K562 (cell line): Measurements from ENCODE around the gene RFT1. TPM values are rescaled to one million over a fixed set of nuclear protein-coding genes. Genes with fewer than 3 reads are reported as not detected.
A peak's percentile ranks its signal among the peaks of the same experiment; 100 is the strongest.

Experiments
- HMG20B ChIP-seq: fragments of 250-450 bp; sonication (Bioruptor Pico); IDR thresholded peaks from 2 replicates; pipeline ENCODE4 v1.5.0; 2021; ENCODE audit warnings: mild to moderate bottlenecking
- RERE ChIP-seq: sonication (generic); formaldehyde crosslinking; IDR thresholded peaks from 2 replicates; pipeline ENCODE4 v1.8.0; 2023; ENCODE audit warnings: missing genetic modification reagents, mild to moderate bottlenecking, borderline replicate concordance
- SREBF2 ChIP-seq: sonication (generic); formaldehyde crosslinking; IDR thresholded peaks from 2 replicates; pipeline ENCODE4 v1.4.0; 2020; ENCODE audit warnings: mild to moderate bottlenecking, missing genetic modification reagents
- ZNF174 ChIP-seq: fragments of 250-450 bp; sonication (Bioruptor Pico); IDR thresholded peaks from 2 replicates; pipeline ENCODE4 v1.4.0; 2020; ENCODE audit warnings: mild to moderate bottlenecking
- polyA plus RNA-seq, 8 experiments: library from polyadenylated mRNA; depleted of rRNA in 4 of 8; stranded (reverse) in 5 of 8; unstranded in 3 of 8; fragments of >200 nt; fragmentation: Nextera tagmentation in 2 of 8; fragmentation: Illumina TruSeq in 1 of 8; extraction: Ambion mirVana in 2 of 8; extraction: Trizol in 1 of 8; gene quantifications; 2 replicates each; pipeline versions ENCODE4 v1.2.1 to v1.2.3, GENCODE V29; 2011 to 2014; ENCODE audit warnings: inconsistent platforms in 1 of 8, missing spikeins in 1 of 8
- total RNA-seq, 7 experiments: library from RNA; depleted of rRNA in 6 of 7; stranded (reverse); fragments of >200 nt in 6 of 7; fragmentation: Illumina TruSeq in 2 of 7; extraction: Trizol in 2 of 7; gene quantifications; 2 replicates each; pipeline versions ENCODE4 v1.2.1 to v1.2.3, GENCODE V29; 2011 to 2021; ENCODE audit warnings: low replicate concordance in 1 of 7
- TF ChIP-seq, protein P1 (sequence below): fragments of 450-650 bp; IDR thresholded peaks from 2 replicates; pipeline ENCODE4 v1.6.1; 2016; ENCODE audit warnings: mild to moderate bottlenecking, moderate library complexity
- TF ChIP-seq, protein P2 (sequence below), 2 experiments: fragments of 200-800 bp in 1 of 2; sonication (Bioruptor generic) in 1 of 2; sonication (generic) in 1 of 2; formaldehyde crosslinking in 1 of 2; IDR thresholded peaks in 1 of 2; conservative IDR thresholded peaks in 1 of 2; 2 replicates each; pipeline versions ENCODE4 v1.5.0 to v1.6.1; 2016 to 2020; ENCODE audit warnings: missing compliant biosample characterization in 1 of 2, missing genetic modification characterization in 1 of 2, missing genetic modification reagents in 1 of 2

Gene RFT1
- total and polyA plus RNA-seq, 9 of the 15 experiments (the other 6 are each of a cell fraction or from before 2014, with no cell fraction given) = 4.4 to 23.8 (median 8.9) TPM

- TF ChIP-seq, protein P1, sequence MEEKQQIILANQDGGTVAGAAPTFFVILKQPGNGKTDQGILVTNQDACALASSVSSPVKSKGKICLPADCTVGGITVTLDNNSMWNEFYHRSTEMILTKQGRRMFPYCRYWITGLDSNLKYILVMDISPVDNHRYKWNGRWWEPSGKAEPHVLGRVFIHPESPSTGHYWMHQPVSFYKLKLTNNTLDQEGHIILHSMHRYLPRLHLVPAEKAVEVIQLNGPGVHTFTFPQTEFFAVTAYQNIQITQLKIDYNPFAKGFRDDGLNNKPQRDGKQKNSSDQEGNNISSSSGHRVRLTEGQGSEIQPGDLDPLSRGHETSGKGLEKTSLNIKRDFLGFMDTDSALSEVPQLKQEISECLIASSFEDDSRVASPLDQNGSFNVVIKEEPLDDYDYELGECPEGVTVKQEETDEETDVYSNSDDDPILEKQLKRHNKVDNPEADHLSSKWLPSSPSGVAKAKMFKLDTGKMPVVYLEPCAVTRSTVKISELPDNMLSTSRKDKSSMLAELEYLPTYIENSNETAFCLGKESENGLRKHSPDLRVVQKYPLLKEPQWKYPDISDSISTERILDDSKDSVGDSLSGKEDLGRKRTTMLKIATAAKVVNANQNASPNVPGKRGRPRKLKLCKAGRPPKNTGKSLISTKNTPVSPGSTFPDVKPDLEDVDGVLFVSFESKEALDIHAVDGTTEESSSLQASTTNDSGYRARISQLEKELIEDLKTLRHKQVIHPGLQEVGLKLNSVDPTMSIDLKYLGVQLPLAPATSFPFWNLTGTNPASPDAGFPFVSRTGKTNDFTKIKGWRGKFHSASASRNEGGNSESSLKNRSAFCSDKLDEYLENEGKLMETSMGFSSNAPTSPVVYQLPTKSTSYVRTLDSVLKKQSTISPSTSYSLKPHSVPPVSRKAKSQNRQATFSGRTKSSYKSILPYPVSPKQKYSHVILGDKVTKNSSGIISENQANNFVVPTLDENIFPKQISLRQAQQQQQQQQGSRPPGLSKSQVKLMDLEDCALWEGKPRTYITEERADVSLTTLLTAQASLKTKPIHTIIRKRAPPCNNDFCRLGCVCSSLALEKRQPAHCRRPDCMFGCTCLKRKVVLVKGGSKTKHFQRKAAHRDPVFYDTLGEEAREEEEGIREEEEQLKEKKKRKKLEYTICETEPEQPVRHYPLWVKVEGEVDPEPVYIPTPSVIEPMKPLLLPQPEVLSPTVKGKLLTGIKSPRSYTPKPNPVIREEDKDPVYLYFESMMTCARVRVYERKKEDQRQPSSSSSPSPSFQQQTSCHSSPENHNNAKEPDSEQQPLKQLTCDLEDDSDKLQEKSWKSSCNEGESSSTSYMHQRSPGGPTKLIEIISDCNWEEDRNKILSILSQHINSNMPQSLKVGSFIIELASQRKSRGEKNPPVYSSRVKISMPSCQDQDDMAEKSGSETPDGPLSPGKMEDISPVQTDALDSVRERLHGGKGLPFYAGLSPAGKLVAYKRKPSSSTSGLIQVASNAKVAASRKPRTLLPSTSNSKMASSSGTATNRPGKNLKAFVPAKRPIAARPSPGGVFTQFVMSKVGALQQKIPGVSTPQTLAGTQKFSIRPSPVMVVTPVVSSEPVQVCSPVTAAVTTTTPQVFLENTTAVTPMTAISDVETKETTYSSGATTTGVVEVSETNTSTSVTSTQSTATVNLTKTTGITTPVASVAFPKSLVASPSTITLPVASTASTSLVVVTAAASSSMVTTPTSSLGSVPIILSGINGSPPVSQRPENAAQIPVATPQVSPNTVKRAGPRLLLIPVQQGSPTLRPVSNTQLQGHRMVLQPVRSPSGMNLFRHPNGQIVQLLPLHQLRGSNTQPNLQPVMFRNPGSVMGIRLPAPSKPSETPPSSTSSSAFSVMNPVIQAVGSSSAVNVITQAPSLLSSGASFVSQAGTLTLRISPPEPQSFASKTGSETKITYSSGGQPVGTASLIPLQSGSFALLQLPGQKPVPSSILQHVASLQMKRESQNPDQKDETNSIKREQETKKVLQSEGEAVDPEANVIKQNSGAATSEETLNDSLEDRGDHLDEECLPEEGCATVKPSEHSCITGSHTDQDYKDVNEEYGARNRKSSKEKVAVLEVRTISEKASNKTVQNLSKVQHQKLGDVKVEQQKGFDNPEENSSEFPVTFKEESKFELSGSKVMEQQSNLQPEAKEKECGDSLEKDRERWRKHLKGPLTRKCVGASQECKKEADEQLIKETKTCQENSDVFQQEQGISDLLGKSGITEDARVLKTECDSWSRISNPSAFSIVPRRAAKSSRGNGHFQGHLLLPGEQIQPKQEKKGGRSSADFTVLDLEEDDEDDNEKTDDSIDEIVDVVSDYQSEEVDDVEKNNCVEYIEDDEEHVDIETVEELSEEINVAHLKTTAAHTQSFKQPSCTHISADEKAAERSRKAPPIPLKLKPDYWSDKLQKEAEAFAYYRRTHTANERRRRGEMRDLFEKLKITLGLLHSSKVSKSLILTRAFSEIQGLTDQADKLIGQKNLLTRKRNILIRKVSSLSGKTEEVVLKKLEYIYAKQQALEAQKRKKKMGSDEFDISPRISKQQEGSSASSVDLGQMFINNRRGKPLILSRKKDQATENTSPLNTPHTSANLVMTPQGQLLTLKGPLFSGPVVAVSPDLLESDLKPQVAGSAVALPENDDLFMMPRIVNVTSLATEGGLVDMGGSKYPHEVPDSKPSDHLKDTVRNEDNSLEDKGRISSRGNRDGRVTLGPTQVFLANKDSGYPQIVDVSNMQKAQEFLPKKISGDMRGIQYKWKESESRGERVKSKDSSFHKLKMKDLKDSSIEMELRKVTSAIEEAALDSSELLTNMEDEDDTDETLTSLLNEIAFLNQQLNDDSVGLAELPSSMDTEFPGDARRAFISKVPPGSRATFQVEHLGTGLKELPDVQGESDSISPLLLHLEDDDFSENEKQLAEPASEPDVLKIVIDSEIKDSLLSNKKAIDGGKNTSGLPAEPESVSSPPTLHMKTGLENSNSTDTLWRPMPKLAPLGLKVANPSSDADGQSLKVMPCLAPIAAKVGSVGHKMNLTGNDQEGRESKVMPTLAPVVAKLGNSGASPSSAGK = peak; percentile 77
- TF ChIP-seq RERE (CRISPR knock-in tag) = no peak
- no peak for TF ChIP-seq HMG20B (CRISPR knock-in tag)
- TF ChIP-seq, protein P2, sequence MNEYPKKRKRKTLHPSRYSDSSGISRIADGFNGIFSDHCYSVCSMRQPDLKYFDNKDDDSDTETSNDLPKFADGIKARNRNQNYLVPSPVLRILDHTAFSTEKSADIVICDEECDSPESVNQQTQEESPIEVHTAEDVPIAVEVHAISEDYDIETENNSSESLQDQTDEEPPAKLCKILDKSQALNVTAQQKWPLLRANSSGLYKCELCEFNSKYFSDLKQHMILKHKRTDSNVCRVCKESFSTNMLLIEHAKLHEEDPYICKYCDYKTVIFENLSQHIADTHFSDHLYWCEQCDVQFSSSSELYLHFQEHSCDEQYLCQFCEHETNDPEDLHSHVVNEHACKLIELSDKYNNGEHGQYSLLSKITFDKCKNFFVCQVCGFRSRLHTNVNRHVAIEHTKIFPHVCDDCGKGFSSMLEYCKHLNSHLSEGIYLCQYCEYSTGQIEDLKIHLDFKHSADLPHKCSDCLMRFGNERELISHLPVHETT (CRISPR knock-in tag; conservative IDR thresholded peaks at IDR 0.05 in 1 of 2, IDR thresholded peaks at IDR 0.05 in 1 of 2) = no peak
- TF ChIP-seq SREBF2 (CRISPR knock-in tag) = no peak
- no peak for TF ChIP-seq ZNF174 (CRISPR knock-in tag)
Measured at GRCh38 chr3:53046171-53047170, 83.8 kb downstream of the RFT1 start (continued).
